ENCODE measurements around the gene RDX. TPM values are rescaled to one million over a fixed set of nuclear protein-coding genes. Genes with fewer than 3 reads are reported as not detected.

Gene RDX
- total RNA-seq, 1 experiment from 2014 or later: 0.71 TPM

- no peak overlapping the region for H3K4me2 ChIP-seq (ENCODE audit: low read depth, low read length, poor library complexity, severe bottlenecking)
- no peaks in the 10 kb centered on the region for H4K20me1 ChIP-seq (ENCODE audit: insufficient read depth, low read depth, low read length)
Observed at GRCh38 chr11:110177086-110177456, 119.3 kb downstream of the RDX start.

DNA sequence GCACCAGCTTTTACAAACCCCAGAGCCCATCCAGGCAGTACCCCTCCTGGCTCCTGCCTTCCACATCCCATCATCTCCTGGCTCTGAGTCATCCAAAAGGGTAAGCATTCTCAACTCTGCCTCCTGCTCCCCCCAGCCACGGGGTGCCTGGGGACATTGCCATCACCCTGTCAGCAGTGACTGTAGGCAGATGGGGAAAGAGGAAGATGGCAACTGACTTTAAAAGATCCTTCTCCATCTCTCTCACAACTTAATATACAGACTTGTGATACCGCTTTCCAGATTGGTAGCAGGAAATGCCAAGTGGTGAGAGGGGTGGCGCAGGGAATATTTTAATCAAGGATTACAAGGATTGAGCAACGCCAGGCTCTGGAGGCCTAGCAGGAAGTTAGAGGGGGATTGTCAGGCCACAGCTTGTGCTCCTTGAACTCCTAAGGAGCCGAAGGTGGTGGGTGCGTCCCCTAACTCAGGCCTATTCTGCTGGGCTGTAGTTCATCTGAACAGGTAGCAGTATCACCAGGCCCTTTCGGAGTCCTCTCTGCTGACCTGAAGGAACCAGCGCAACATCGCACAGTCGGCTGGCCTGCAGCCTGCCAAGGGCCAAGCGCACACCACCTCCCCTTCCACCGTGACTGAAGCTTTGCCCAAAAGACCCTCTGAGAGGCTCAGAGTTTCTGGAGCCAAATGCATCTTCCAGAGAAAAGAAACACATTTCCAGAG, 119.9 kb downstream of the RDX start:
- no peak for DNase-seq
- H3K79me2 ChIP-seq (ENCODE audit: low read length): no peaks in the 10 kb centered on the region
- H3K4me1 ChIP-seq (ENCODE audit: low read length): no peaks in the 10 kb centered on the region
- H3K9ac ChIP-seq (ENCODE audit: low read length): no peak overlapping the region
- no peak overlapping the region for H3K27ac ChIP-seq (ENCODE audit: low read length)
- H2AFZ ChIP-seq (ENCODE audit: low read length): no peak overlapping the region
- H3K9me3 ChIP-seq (ENCODE audit: low read length): no peaks in the 10 kb centered on the region
- no peaks in the 10 kb centered on the region for H4K20me1 ChIP-seq (ENCODE audit: insufficient read depth, low read depth, low read length)
- H3K27me3 ChIP-seq (ENCODE audit: low read length): peaks cover 2% of the 10 kb centered on the region; the same call in 1 of the 2 replicates
- no peak overlapping the region for H3K4me3 ChIP-seq (ENCODE audit: low read length)
- no peak overlapping the region for H3K4me2 ChIP-seq (ENCODE audit: low read depth, low read length, poor library complexity, severe bottlenecking)
- H3K9me2 ChIP-seq (replicated peaks; ENCODE audit: insufficient read depth, low read length): no peaks in the 10 kb centered on the region
- H3K36me3 ChIP-seq (ENCODE audit: insufficient read depth, low read length): no peaks in the 10 kb centered on the region

More at GRCh38 chr11:110177086-110177456, 119.3 kb downstream of the RDX start:
- no peaks in the 10 kb centered on the region for H3K36me3 ChIP-seq (ENCODE audit: insufficient read depth, low read length)
- no peak overlapping the region for H3K9ac ChIP-seq (ENCODE audit: low read length)
- H3K4me3 ChIP-seq (ENCODE audit: low read length): no peak overlapping the region
- no peak overlapping the region for H3K27ac ChIP-seq (ENCODE audit: low read length)
- no peaks in the 10 kb centered on the region for H3K9me3 ChIP-seq (ENCODE audit: low read length)
- H3K27me3 ChIP-seq (ENCODE audit: low read length): peaks cover 2% of the 10 kb centered on the region; the same call in 1 of the 2 replicates
- H2AFZ ChIP-seq (ENCODE audit: low read length): no peak overlapping the region
- no peaks in the 10 kb centered on the region for H3K79me2 ChIP-seq (ENCODE audit: low read length)
- no peaks in the 10 kb centered on the region for H3K4me1 ChIP-seq (ENCODE audit: low read length)
- H3K9me2 ChIP-seq (replicated peaks; ENCODE audit: insufficient read depth, low read length): no peaks in the 10 kb centered on the region
- no peak for DNase-seq

GRCh38 chr11:110174645-110175310, 121.6 kb downstream of the RDX start:
- no peak for DNase-seq
- Histone ChIP-seq H3K27me3 (ENCODE audit: low read length) (peaks cover 2% of the 10 kb centered on the region; the same call in 1 of the 2 replicates), H3K4me2 (ENCODE audit: low read depth, low read length, poor library complexity, severe bottlenecking) (no peak overlapping the region), H3K4me3 (ENCODE audit: low read length) (no peak overlapping the region), H3K9me2 (replicated peaks; ENCODE audit: insufficient read depth, low read length) (no peaks in the 10 kb centered on the region), H3K36me3 (ENCODE audit: insufficient read depth, low read length) (no peaks in the 10 kb centered on the region), H3K9ac (ENCODE audit: low read length) (no peak overlapping the region), H3K27ac (ENCODE audit: low read length) (no peak overlapping the region), H3K4me1 (ENCODE audit: low read length) (no peaks in the 10 kb centered on the region), H3K79me2 (ENCODE audit: low read length) (no peaks in the 10 kb centered on the region), H3K9me3 (ENCODE audit: low read length) (no peaks in the 10 kb centered on the region), H4K20me1 (ENCODE audit: insufficient read depth, low read depth, low read length) (no peaks in the 10 kb centered on the region), H2AFZ (ENCODE audit: low read length) (no peak overlapping the region)

GRCh38 chr11:110173811-110174644, 122.4 kb downstream of the RDX start:
- peak; percentile 83 for DNase-seq
- H3K27me3 ChIP-seq (ENCODE audit: low read length): peaks cover 2% of the 10 kb centered on the region; the same call in 1 of the 2 replicates
- H3K9me2 ChIP-seq (replicated peaks; ENCODE audit: insufficient read depth, low read length): no peaks in the 10 kb centered on the region
- H3K4me3 ChIP-seq (ENCODE audit: low read length): no peak overlapping the region
- no peak overlapping the region for H2AFZ ChIP-seq (ENCODE audit: low read length)
- no peak overlapping the region for H3K9ac ChIP-seq (ENCODE audit: low read length)
- no peak overlapping the region for H3K4me2 ChIP-seq (ENCODE audit: low read depth, low read length, poor library complexity, severe bottlenecking)
- H3K27ac ChIP-seq (ENCODE audit: low read length): no peak overlapping the region
- no peaks in the 10 kb centered on the region for H4K20me1 ChIP-seq (ENCODE audit: insufficient read depth, low read depth, low read length)
- no peaks in the 10 kb centered on the region for H3K36me3 ChIP-seq (ENCODE audit: insufficient read depth, low read length)
- no peaks in the 10 kb centered on the region for H3K9me3 ChIP-seq (ENCODE audit: low read length)
- no peaks in the 10 kb centered on the region for H3K79me2 ChIP-seq (ENCODE audit: low read length)
- no peaks in the 10 kb centered on the region for H3K4me1 ChIP-seq (ENCODE audit: low read length)

- Histone ChIP-seq H3K79me2 (ENCODE audit: low read length) (no peaks in the 10 kb centered on the region), H4K20me1 (ENCODE audit: insufficient read depth, low read depth, low read length) (no peaks in the 10 kb centered on the region), H2AFZ (ENCODE audit: low read length) (no peak overlapping the region), H3K9me3 (ENCODE audit: low read length) (no peaks in the 10 kb centered on the region), H3K27me3 (ENCODE audit: low read length) (no peaks in the 10 kb centered on the region), H3K36me3 (ENCODE audit: insufficient read depth, low read length) (no peaks in the 10 kb centered on the region), H3K9ac (ENCODE audit: low read length) (no peak overlapping the region), H3K9me2 (replicated peaks; ENCODE audit: insufficient read depth, low read length) (no peaks in the 10 kb centered on the region), H3K4me3 (ENCODE audit: low read length) (no peak overlapping the region), H3K4me2 (ENCODE audit: low read depth, low read length, poor library complexity, severe bottlenecking) (no peak overlapping the region), H3K27ac (ENCODE audit: low read length) (no peak overlapping the region), H3K4me1 (ENCODE audit: low read length) (no peaks in the 10 kb centered on the region)
- no peak for DNase-seq
Observed at GRCh38 chr11:110172468-110173065, 123.8 kb downstream of the RDX start.

GRCh38 chr11:110169738-110170137, 126.7 kb downstream of the RDX start:
- Histone ChIP-seq H3K36me3 (ENCODE audit: insufficient read depth, low read length) (no peaks in the 10 kb centered on the region), H3K9me3 (ENCODE audit: low read length) (no peaks in the 10 kb centered on the region), H3K4me1 (ENCODE audit: low read length) (no peaks in the 10 kb centered on the region), H3K79me2 (ENCODE audit: low read length) (no peaks in the 10 kb centered on the region), H3K4me2 (ENCODE audit: low read depth, low read length, poor library complexity, severe bottlenecking) (no peak overlapping the region), H4K20me1 (ENCODE audit: insufficient read depth, low read depth, low read length) (no peaks in the 10 kb centered on the region), H3K27me3 (ENCODE audit: low read length) (no peaks in the 10 kb centered on the region), H3K9me2 (replicated peaks; ENCODE audit: insufficient read depth, low read length) (no peaks in the 10 kb centered on the region), H3K9ac (ENCODE audit: low read length) (no peak overlapping the region), H2AFZ (ENCODE audit: low read length) (no peak overlapping the region), H3K4me3 (ENCODE audit: low read length) (no peak overlapping the region), H3K27ac (ENCODE audit: low read length) (no peak overlapping the region)
- no peak for DNase-seq

- no peak overlapping the region for H3K27ac ChIP-seq (ENCODE audit: low read length)
- H4K20me1 ChIP-seq (ENCODE audit: insufficient read depth, low read depth, low read length): no peaks in the 10 kb centered on the region
- H3K4me3 ChIP-seq (ENCODE audit: low read length): no peak overlapping the region
- no peak overlapping the region for H2AFZ ChIP-seq (ENCODE audit: low read length)
- no peak for DNase-seq
- H3K27me3 ChIP-seq (ENCODE audit: low read length): no peaks in the 10 kb centered on the region
- H3K79me2 ChIP-seq (ENCODE audit: low read length): no peaks in the 10 kb centered on the region
- H3K4me1 ChIP-seq (ENCODE audit: low read length): no peaks in the 10 kb centered on the region
- H3K4me2 ChIP-seq (ENCODE audit: low read depth, low read length, poor library complexity, severe bottlenecking): no peak overlapping the region
- H3K9me3 ChIP-seq (ENCODE audit: low read length): no peaks in the 10 kb centered on the region
- no peaks in the 10 kb centered on the region for H3K9me2 ChIP-seq (replicated peaks; ENCODE audit: insufficient read depth, low read length)
- H3K9ac ChIP-seq (ENCODE audit: low read length): no peak overlapping the region
- H3K36me3 ChIP-seq (ENCODE audit: insufficient read depth, low read length): no peaks in the 10 kb centered on the region
Observed at GRCh38 chr11:110168033-110168803, 128.2 kb downstream of the RDX start.
